Lung (tissue), 12 donors: Measurements from ENCODE around the gene LPCAT1. TPM values are rescaled to one million over a fixed set of nuclear protein-coding genes. Genes with fewer than 3 reads are reported as not detected.

Experiments
- ATAC-seq: fragments of 200-7000 bp; cut with Tn5 transposase; one replicate; pipeline ENCODE4 v1.9.1; 2020; ENCODE audit warnings: moderate number of reproducible peaks; ENCODE audit not compliant: insufficient read depth, low FRiP score
- DNase-seq, 3 donors: peaks; one replicate each; pipeline ENCODE4 v3.0.0-alpha.2; 2013 to 2017
- H3K27ac ChIP-seq, 2 donors: one replicate each; pipeline ENCODE4 v1.5.1; 2013; ENCODE audit warnings: mild to moderate bottlenecking in 2 of 2, moderate library complexity in 2 of 2, control low read depth in 1 of 2, inconsistent platforms in 1 of 2, low read depth in 1 of 2, low read length in 1 of 2
- H3K27me3 ChIP-seq, 3 donors: one replicate each; pipeline ENCODE4 v1.5.1; 2013; ENCODE audit warnings: low read length in 2 of 3; ENCODE audit not compliant: control insufficient read depth in 3 of 3, insufficient read depth in 3 of 3
- H3K36me3 ChIP-seq, 4 donors: one replicate each; pipeline ENCODE4 v1.5.1; 2013; ENCODE audit warnings: low read length in 4 of 4, mild to moderate bottlenecking in 1 of 4, moderate library complexity in 1 of 4; ENCODE audit not compliant: control insufficient read depth in 4 of 4, insufficient read depth in 4 of 4
- H3K4me1 ChIP-seq, 5 donors: one replicate each; pipeline ENCODE4 v1.5.1; 2013; ENCODE audit warnings: low read length in 5 of 5, mild to moderate bottlenecking in 2 of 5, moderate library complexity in 1 of 5; ENCODE audit not compliant: control insufficient read depth in 5 of 5, insufficient read depth in 5 of 5
- H3K4me3 ChIP-seq: one replicate; pipeline ENCODE4 v1.5.1; 2013; ENCODE audit warnings: mild to moderate bottlenecking, control low read depth, moderate library complexity
- H3K9ac ChIP-seq, 2 donors: one replicate each; pipeline ENCODE4 v1.5.1; 2013; ENCODE audit warnings: low read length in 2 of 2, control low read depth in 1 of 2; ENCODE audit not compliant: insufficient read depth in 1 of 2
- H3K9me3 ChIP-seq, 4 donors: one replicate each; pipeline ENCODE4 v1.5.1; 2013; ENCODE audit warnings: low read length in 3 of 4, mild to moderate bottlenecking in 1 of 4, moderate library complexity in 1 of 4; ENCODE audit not compliant: control insufficient read depth in 4 of 4, insufficient read depth in 3 of 4
- WGBS, 2 donors: extraction: QIAGEN DNeasy Blood & Tissue Kit; methylation state at CpG; one replicate each; pipeline ENCODE4 v1.1.7; 2013; 5-methylcytosine and 5-hydroxymethylcytosine counted together
- polyA plus RNA-seq, 2 donors: library from polyadenylated mRNA; stranded (reverse); fragments of 200-250 nt; gene quantifications; one replicate each; pipeline ENCODE4 v1.2.1, GENCODE V29; 2013
- total RNA-seq, 2 donors: library from RNA; depleted of rRNA in 1 of 2; stranded (reverse); fragments of >200 nt in 1 of 2; gene quantifications; one replicate each; pipeline ENCODE4 v1.2.1, GENCODE V29; 2014 to 2021
- TF ChIP-seq, protein P1 (sequence below): IDR thresholded peaks from 2 replicates; pipeline ENCODE4 v1.5.1; 2012; ENCODE audit warnings: mild to moderate bottlenecking; ENCODE audit errors: control extremely low read depth, extremely low read depth
- donor health status: control.
- donor health status: control.
- donor health status: Bipolar disorder and iron deficiency.
- donor health status: healthy.
- donor health status: DM: yes; HTN: yes; CAD: no.

LPCAT1 gene
- total and polyA plus RNA-seq, 4 donors = 198 to 669 (median 443) TPM

DNA sequence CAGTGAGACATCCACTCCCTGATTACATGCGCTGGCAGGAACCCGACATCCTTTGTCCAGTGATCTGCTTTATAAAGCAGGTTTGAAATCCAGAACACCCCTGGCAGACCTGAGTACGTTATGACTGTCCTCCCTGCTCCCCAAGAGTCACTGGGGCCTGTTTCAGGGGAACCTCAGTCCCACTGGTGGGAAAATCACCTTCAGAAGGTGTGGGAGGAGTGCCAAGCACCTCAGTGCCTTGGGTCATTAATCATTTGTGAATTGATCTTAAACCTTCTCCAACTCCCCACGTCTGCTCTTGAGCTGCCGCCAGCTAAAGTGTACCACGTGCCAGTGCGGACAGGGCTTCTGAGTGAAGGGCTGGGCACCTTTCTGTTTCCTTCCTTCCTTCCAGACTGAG is 94.7 kb downstream of the LPCAT1 start:
- no peak for DNase-seq
- H3K4me1 ChIP-seq = no peaks in the 10 kb centered on the region

DNA sequence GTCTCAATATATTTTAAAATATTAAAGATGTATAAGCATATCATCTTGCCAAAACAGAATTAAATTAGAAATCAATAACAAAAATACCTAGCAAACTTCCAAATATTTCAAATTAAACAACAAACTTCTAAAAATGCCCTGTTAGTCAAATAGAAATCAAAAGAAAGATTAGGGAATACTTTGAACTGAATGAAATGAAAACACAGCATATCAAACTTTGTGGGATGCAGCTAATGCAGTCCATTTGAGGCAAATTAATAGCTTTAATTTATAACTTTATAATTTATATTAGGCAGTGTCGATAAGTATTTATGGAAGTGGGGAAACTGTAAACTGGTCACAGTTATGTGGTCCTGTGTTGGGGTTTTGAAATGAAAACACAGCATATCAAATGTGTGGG is 95.7 kb downstream of the LPCAT1 start:
- Histone ChIP-seq H3K27ac (no peak overlapping the region), H3K27me3 (no peaks in the 10 kb centered on the region), H3K36me3 (no peaks in the 10 kb centered on the region), H3K4me3 (no peak overlapping the region), H3K4me1 (no peaks in the 10 kb centered on the region), H3K9me3 (peaks cover 0 to 25% (median 11%) of the 10 kb centered on the region in 4 donors), H3K9ac (no peak overlapping the region)
- TF ChIP-seq, protein P1, sequence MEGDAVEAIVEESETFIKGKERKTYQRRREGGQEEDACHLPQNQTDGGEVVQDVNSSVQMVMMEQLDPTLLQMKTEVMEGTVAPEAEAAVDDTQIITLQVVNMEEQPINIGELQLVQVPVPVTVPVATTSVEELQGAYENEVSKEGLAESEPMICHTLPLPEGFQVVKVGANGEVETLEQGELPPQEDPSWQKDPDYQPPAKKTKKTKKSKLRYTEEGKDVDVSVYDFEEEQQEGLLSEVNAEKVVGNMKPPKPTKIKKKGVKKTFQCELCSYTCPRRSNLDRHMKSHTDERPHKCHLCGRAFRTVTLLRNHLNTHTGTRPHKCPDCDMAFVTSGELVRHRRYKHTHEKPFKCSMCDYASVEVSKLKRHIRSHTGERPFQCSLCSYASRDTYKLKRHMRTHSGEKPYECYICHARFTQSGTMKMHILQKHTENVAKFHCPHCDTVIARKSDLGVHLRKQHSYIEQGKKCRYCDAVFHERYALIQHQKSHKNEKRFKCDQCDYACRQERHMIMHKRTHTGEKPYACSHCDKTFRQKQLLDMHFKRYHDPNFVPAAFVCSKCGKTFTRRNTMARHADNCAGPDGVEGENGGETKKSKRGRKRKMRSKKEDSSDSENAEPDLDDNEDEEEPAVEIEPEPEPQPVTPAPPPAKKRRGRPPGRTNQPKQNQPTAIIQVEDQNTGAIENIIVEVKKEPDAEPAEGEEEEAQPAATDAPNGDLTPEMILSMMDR = no peak
- 76 to 90% methylated on average over 1 of the region's 1 CpG for WGBS, 2 donors
- DNase-seq = no peak
- no peak for ATAC-seq

More for the DNA sequence above, 94.7 kb downstream of the LPCAT1 start:
- no peaks in the 10 kb centered on the region for H3K36me3 ChIP-seq
- no peak overlapping the region for H3K27ac ChIP-seq
- peaks cover 0 to 25% (median 11%) of the 10 kb centered on the region in 4 donors for H3K9me3 ChIP-seq
- ATAC-seq = no peak
- TF ChIP-seq, protein P1 = no peak
- no peak overlapping the region for H3K9ac ChIP-seq
- WGBS, 2 donors = 80 to 91% methylated on average over 7 of the region's 7 CpGs
- H3K4me3 ChIP-seq = no peak overlapping the region
- H3K27me3 ChIP-seq = no peaks in the 10 kb centered on the region

DNA sequence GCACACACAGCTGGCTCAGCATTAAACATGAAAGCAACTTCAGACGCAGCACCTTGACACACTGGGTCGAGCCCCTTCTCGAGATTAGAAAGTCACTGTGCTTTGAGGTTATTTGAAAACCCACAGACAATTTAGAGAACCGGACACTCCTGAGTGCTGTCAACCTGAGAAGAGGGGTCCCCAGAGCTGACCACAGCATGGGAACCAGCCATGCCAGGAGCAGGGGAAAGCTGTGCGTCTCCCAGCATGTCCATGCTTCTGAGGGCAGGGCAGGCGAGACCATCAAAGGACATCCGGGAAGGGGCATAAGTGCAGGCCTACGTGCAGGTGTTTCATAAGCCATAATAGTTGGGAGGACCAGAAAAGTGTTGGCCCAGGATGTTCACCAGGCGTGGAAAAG is 99.0 kb downstream of the LPCAT1 start:
- Histone ChIP-seq H3K27ac (no peak overlapping the region), H3K4me3 (no peak overlapping the region), H3K27me3 (no peaks in the 10 kb centered on the region), H3K9ac (no peak overlapping the region), H3K9me3 (peaks cover 0 to 22% (median 9%) of the 10 kb centered on the region in 4 donors), H3K4me1 (no peaks in the 10 kb centered on the region), H3K36me3 (no peaks in the 10 kb centered on the region)
- 87 to 92% methylated on average over 9 of the region's 9 CpGs for WGBS, 2 donors
- ATAC-seq (no peak), DNase-seq (no peak)
- TF ChIP-seq, protein P1 = no peak
